ENCODE data around the gene PIK3R2. TPM values are rescaled to one million over a fixed set of nuclear protein-coding genes. Genes with fewer than 3 reads are reported as not detected.

Gene PIK3R2
- total RNA-seq, 2 donors from 2014 or later, result 18.9 to 21.8 TPM

GRCh38 chr19:18137242-18137641, 15.7 kb upstream of the PIK3R2 start:
- no peak overlapping the region for H3K27ac ChIP-seq
- H3K4me3 ChIP-seq, result no peak overlapping the region
- H3K36me3 ChIP-seq (replicated peaks in 1 of 2; ENCODE audit: insufficient read depth in 1 of 2, low read depth in 2 of 2), result peaks cover 0 to 36% of the 10 kb centered on the region in 2 donors
- no peak for DNase-seq
- no peak for TF ChIP-seq POLR2A (IDR thresholded peaks at IDR 0.05)
- no peaks in the 10 kb centered on the region for H3K27me3 ChIP-seq
- ATAC-seq, result no peak
- WGBS, 2 donors, result 75 to 87% methylated on average over 3 to 8 of the region's 11 CpGs
- intact Hi-C loops (cut with DNase I), result no loop called here
- no peaks in the 10 kb centered on the region for H3K9me3 ChIP-seq
- H3K4me1 ChIP-seq, result peaks cover 15% of the 10 kb centered on the region

GRCh38 chr19:18137657-18138339, 15.2 kb upstream of the PIK3R2 start:
- DNase-seq, result no peak
- no peak overlapping the region for H3K27ac ChIP-seq
- H3K4me1 ChIP-seq, result peaks cover 15% of the 10 kb centered on the region
- intact Hi-C loops (cut with DNase I), result no loop called here
- TF ChIP-seq CTCF (IDR thresholded peaks at IDR 0.05) (no peak), POLR2A (IDR thresholded peaks at IDR 0.05) (no peak)
- 94 to 98% methylated on average over 6 to 7 of the region's 9 CpGs for WGBS, 2 donors
- H3K4me3 ChIP-seq, result no peak overlapping the region
- peaks cover 0 to 31% of the 10 kb centered on the region in 2 donors for H3K36me3 ChIP-seq (replicated peaks in 1 of 2; ENCODE audit: insufficient read depth in 1 of 2, low read depth in 2 of 2)
- no peaks in the 10 kb centered on the region for H3K27me3 ChIP-seq
- ATAC-seq, result no peak
- no peaks in the 10 kb centered on the region for H3K9me3 ChIP-seq

GRCh38 chr19:18140473-18140872, 12.5 kb upstream of the PIK3R2 start:
- Histone ChIP-seq H3K9me3 (no peaks in the 10 kb centered on the region), H3K4me1 (peaks cover 12% of the 10 kb centered on the region), H3K27me3 (no peaks in the 10 kb centered on the region), H3K4me3 (no peak overlapping the region), H3K36me3 (replicated peaks in 1 of 2; ENCODE audit: insufficient read depth in 1 of 2, low read depth in 2 of 2) (peaks cover 14 to 40% of the 10 kb centered on the region in 2 donors), H3K27ac (no peak overlapping the region)
- no peak for DNase-seq
- WGBS, 2 donors, result 89 to 94% methylated on average over 1 of the region's 1 CpG
- intact Hi-C loops (cut with DNase I), result no loop called here
- no peak for ATAC-seq
- TF ChIP-seq CTCF (IDR thresholded peaks at IDR 0.05), result no peak
- no peak for TF ChIP-seq POLR2A (IDR thresholded peaks at IDR 0.05)

- H3K27me3 ChIP-seq, result no peaks in the 10 kb centered on the region
- ATAC-seq (no peak), DNase-seq (no peak)
- peaks cover 17 to 45% of the 10 kb centered on the region in 2 donors for H3K36me3 ChIP-seq (replicated peaks in 1 of 2; ENCODE audit: insufficient read depth in 1 of 2, low read depth in 2 of 2)
- no peak overlapping the region for H3K27ac ChIP-seq
- peaks cover 6% of the 10 kb centered on the region for H3K4me1 ChIP-seq
- H3K4me3 ChIP-seq, result no peak overlapping the region
- H3K9me3 ChIP-seq, result no peaks in the 10 kb centered on the region
- WGBS, 2 donors, result 92 to 94% methylated on average over 6 of the region's 6 CpGs
- TF ChIP-seq POLR2A (IDR thresholded peaks at IDR 0.05) (no peak), CTCF (IDR thresholded peaks at IDR 0.05) (no peak)
- intact Hi-C loops (cut with DNase I), result no loop called here
These were observed 11.9 kb upstream of the PIK3R2 start for GRCh38 chr19:18141031-18141430.

GRCh38 chr19:18143902-18144301, 9.1 kb upstream of the PIK3R2 start:
- Histone ChIP-seq H3K4me3 (no peak overlapping the region), H3K36me3 (replicated peaks in 1 of 2; ENCODE audit: insufficient read depth in 1 of 2, low read depth in 2 of 2) (peaks cover 17 to 50% of the 10 kb centered on the region in 2 donors), H3K9me3 (no peaks in the 10 kb centered on the region), H3K27ac (no peak overlapping the region), H3K4me1 (no peaks in the 10 kb centered on the region), H3K27me3 (no peaks in the 10 kb centered on the region)
- TF ChIP-seq CTCF (IDR thresholded peaks at IDR 0.05) (no peak), POLR2A (IDR thresholded peaks at IDR 0.05) (no peak)
- DNase-seq (no peak), ATAC-seq (no peak)
- intact Hi-C loops (cut with DNase I), result no loop called here
- WGBS, 2 donors, result 100% methylated on average over 2 to 3 of the region's 3 CpGs

Data from body of pancreas (tissue), 4 donors.